BE2C (cell line): ENCODE measurements around the gene ARAP1.

Source experiments
- DNase-seq: peaks from one replicate; pipeline ENCODE4 v3.0.0-alpha.2; 2020
- H3K27me3 ChIP-seq: fragments of 250-450 bp; sonication (Bioruptor Pico); 2 replicates; pipeline ENCODE4 v1.5.1; 2020; ENCODE audit warnings: mild to moderate bottlenecking
- H3K36me3 ChIP-seq: fragments of 250-450 bp; sonication (Bioruptor Pico); 2 replicates; pipeline ENCODE4 v1.5.1; 2020; ENCODE audit warnings: mild to moderate bottlenecking
- H3K4me1 ChIP-seq: fragments of 250-450 bp; sonication (Bioruptor Pico); 2 replicates; pipeline ENCODE4 v1.5.1; 2020
- H3K4me3 ChIP-seq: 2 replicates; pipeline ENCODE4 v1.5.1; 2011; ENCODE audit warnings: low read depth, low read length
- H3K9me3 ChIP-seq: fragments of 250-450 bp; sonication (Bioruptor Pico); 2 replicates; pipeline ENCODE4 v1.5.1; 2020
- TF ChIP-seq, protein P1 (sequence below): IDR thresholded peaks from 2 replicates; pipeline ENCODE4 v1.5.1; 2012; ENCODE audit warnings: mild to moderate bottlenecking, low read depth, low read length

The ARAP1 gene

GRCh38 chr11:72758690-72759389, 6.6 kb upstream of the ARAP1 start:
- no peaks in the 10 kb centered on the region for H3K9me3 ChIP-seq
- no peaks in the 10 kb centered on the region for H3K27me3 ChIP-seq
- H3K4me3 ChIP-seq: no peak overlapping the region
- TF ChIP-seq, protein P1, sequence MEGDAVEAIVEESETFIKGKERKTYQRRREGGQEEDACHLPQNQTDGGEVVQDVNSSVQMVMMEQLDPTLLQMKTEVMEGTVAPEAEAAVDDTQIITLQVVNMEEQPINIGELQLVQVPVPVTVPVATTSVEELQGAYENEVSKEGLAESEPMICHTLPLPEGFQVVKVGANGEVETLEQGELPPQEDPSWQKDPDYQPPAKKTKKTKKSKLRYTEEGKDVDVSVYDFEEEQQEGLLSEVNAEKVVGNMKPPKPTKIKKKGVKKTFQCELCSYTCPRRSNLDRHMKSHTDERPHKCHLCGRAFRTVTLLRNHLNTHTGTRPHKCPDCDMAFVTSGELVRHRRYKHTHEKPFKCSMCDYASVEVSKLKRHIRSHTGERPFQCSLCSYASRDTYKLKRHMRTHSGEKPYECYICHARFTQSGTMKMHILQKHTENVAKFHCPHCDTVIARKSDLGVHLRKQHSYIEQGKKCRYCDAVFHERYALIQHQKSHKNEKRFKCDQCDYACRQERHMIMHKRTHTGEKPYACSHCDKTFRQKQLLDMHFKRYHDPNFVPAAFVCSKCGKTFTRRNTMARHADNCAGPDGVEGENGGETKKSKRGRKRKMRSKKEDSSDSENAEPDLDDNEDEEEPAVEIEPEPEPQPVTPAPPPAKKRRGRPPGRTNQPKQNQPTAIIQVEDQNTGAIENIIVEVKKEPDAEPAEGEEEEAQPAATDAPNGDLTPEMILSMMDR: no peak
- H3K4me1 ChIP-seq: peaks cover 6% of the 10 kb centered on the region
- peak; percentile 71 for DNase-seq
- no peaks in the 10 kb centered on the region for H3K36me3 ChIP-seq

GRCh38 chr11:72758304-72758689, 6.1 kb upstream of the ARAP1 start:
- Histone ChIP-seq H3K36me3 (no peaks in the 10 kb centered on the region), H3K27me3 (no peaks in the 10 kb centered on the region), H3K4me3 (no peak overlapping the region), H3K9me3 (no peaks in the 10 kb centered on the region), H3K4me1 (peaks cover 6% of the 10 kb centered on the region)
- TF ChIP-seq, protein P1: no peak
- DNase-seq: no peak

- Histone ChIP-seq H3K36me3 (no peaks in the 10 kb centered on the region), H3K4me3 (no peak overlapping the region), H3K9me3 (no peaks in the 10 kb centered on the region), H3K27me3 (no peaks in the 10 kb centered on the region), H3K4me1 (peaks cover 9% of the 10 kb centered on the region)
- no peak for DNase-seq
- TF ChIP-seq, protein P1: no peak
Observed at GRCh38 chr11:72755713-72756285, 3.6 kb upstream of the ARAP1 start.

GRCh38 chr11:72754544-72755155, 2.4 kb upstream of the ARAP1 start:
- H3K4me1 ChIP-seq: peaks cover 9% of the 10 kb centered on the region
- H3K27me3 ChIP-seq: no peaks in the 10 kb centered on the region
- no peak overlapping the region for H3K4me3 ChIP-seq
- no peaks in the 10 kb centered on the region for H3K9me3 ChIP-seq
- TF ChIP-seq, protein P1: no peak
- DNase-seq: no peak
- H3K36me3 ChIP-seq: no peaks in the 10 kb centered on the region

DNA sequence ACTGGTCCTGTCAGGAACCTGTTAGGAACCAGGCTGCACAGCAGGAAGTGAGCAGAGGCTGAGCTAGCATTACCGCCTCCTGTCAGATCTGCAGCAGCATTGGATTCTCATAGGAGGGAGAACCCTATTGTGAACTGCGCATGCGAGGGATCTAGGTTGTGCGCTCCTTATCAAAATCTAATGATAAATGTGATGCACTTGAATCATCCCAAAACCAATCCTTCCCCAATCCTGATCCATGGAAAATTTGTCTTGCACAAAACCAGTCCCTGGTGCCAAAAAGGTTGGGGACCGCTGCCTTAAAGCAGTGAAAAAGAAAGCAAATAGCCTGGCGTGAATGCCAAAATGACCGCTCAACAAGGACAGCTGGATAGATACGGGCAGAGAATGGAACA, 1.9 kb upstream of the ARAP1 start:
- Histone ChIP-seq H3K27me3 (no peaks in the 10 kb centered on the region), H3K9me3 (no peaks in the 10 kb centered on the region), H3K4me1 (peaks cover 9% of the 10 kb centered on the region), H3K4me3 (no peak overlapping the region), H3K36me3 (no peaks in the 10 kb centered on the region)
- DNase-seq: no peak
- TF ChIP-seq, protein P1: no peak
